Keratinocyte (primary cell): ENCODE measurements around the gene PID1. TPM values are rescaled to one million over a fixed set of nuclear protein-coding genes. Genes with fewer than 3 reads are reported as not detected.

Source experiments
- DNase-seq: peaks from one replicate; pipeline ENCODE4 v3.0.0-alpha.2; 2011; ENCODE audit warnings: low read depth, missing footprints, low spot score
- FAIRE-seq: peaks from 2 replicates; lab custom pipeline; 2011; peaks lifted over from hg19 to GRCh38; lab: Jason Lieb, UNC
- H2AFZ ChIP-seq: 2 replicates; pipeline ENCODE4 v1.6.0; 2012; ENCODE audit warnings: low read length, control low read depth, inconsistent platforms; ENCODE audit not compliant: control insufficient read depth
- H3K27ac ChIP-seq: 2 replicates; pipeline ENCODE4 v1.5.1; 2011; ENCODE audit warnings: low read length; ENCODE audit not compliant: control insufficient read depth, insufficient read depth
- H3K27me3 ChIP-seq: 3 replicates; pipeline ENCODE4 v1.6.0; 2011; ENCODE audit warnings: low read length; ENCODE audit not compliant: control insufficient read depth, insufficient read depth; ENCODE audit errors: extremely low read depth
- H3K36me3 ChIP-seq, 2 experiments: 2 replicates in 1 of 2; 3 replicates in 1 of 2; pipeline ENCODE4 v1.5.1; 2011; ENCODE audit warnings: low read length in 2 of 2, mild to moderate bottlenecking in 1 of 2; ENCODE audit not compliant: control insufficient read depth in 2 of 2, insufficient read depth in 2 of 2; ENCODE audit errors: extremely low read depth in 1 of 2
- H3K4me1 ChIP-seq: 3 replicates; pipeline ENCODE4 v1.5.1; 2011; ENCODE audit warnings: low read length; ENCODE audit not compliant: control insufficient read depth, insufficient read depth; ENCODE audit errors: extremely low read depth
- H3K4me2 ChIP-seq: 3 replicates; pipeline ENCODE4 v1.6.0; 2011; ENCODE audit warnings: low read depth, low read length; ENCODE audit not compliant: control insufficient read depth, insufficient read depth; ENCODE audit errors: extremely low read depth
- H3K4me3 ChIP-seq, 3 experiments: fragments of 200-600 bp in 1 of 3; sonication (generic) in 1 of 3; 2 replicates in 2 of 3; 3 replicates in 1 of 3; pipeline ENCODE4 v1.5.1; 2011 to 2016; ENCODE audit warnings: low read length in 3 of 3, mild to moderate bottlenecking in 3 of 3, control low read depth in 2 of 3, inconsistent platforms in 1 of 3, low read depth in 1 of 3, mixed read lengths in 1 of 3, mixed run types in 1 of 3, moderate library complexity in 1 of 3; ENCODE audit not compliant: control insufficient read depth in 2 of 3, insufficient read depth in 2 of 3; ENCODE audit errors: extremely low read depth in 1 of 3
- H3K79me2 ChIP-seq: 2 replicates; pipeline ENCODE4 v1.6.0; 2012; ENCODE audit warnings: low read length; ENCODE audit not compliant: control insufficient read depth, insufficient read depth
- H3K9ac ChIP-seq: 3 replicates; pipeline ENCODE4 v1.6.0; 2011; ENCODE audit warnings: low read length; ENCODE audit not compliant: control insufficient read depth, insufficient read depth; ENCODE audit errors: extremely low read depth
- H3K9me1 ChIP-seq: 3 replicates; pipeline ENCODE4 v1.6.0; 2011; ENCODE audit warnings: low read length; ENCODE audit not compliant: control insufficient read depth, insufficient read depth; ENCODE audit errors: extremely low read depth
- H3K9me3 ChIP-seq: 2 replicates; pipeline ENCODE4 v1.5.1; 2012; ENCODE audit warnings: low read depth, low read length; ENCODE audit not compliant: control insufficient read depth
- H4K20me1 ChIP-seq: 3 replicates; pipeline ENCODE4 v1.6.0; 2011; ENCODE audit warnings: low read length; ENCODE audit not compliant: control insufficient read depth, insufficient read depth; ENCODE audit errors: extremely low read depth
- CTCF ChIP-seq, 3 experiments: IDR thresholded peaks in 1 of 3; conservative IDR thresholded peaks in 1 of 3; optimal IDR thresholded peaks in 1 of 3; 2 replicates in 2 of 3; 3 replicates in 1 of 3; pipeline versions ENCODE3 to v1.5.1; 2011; ENCODE audit warnings: low read length in 3 of 3, mild to moderate bottlenecking in 3 of 3, moderate library complexity in 2 of 3, control low read depth in 1 of 3, inconsistent platforms in 1 of 3; ENCODE audit not compliant: insufficient read depth in 2 of 3; ENCODE audit errors: extremely low read depth in 1 of 3
- EZH2 ChIP-seq: IDR thresholded peaks from one replicate; pipeline ENCODE4 v1.6.1; 2012; ENCODE audit warnings: inconsistent platforms, mild to moderate bottlenecking, low read length, moderate library complexity
- dilution Hi-C: fragments of 300-500 bp; cut with MboI; formaldehyde crosslinking; loops from one replicate; pipeline ENCODE4 v1.7.0; 2020; ENCODE audit warnings: low sequenced_read_pairs; ENCODE audit not compliant: extremely low pct_ligation_motif_present
- polyA plus RNA-seq, 5 experiments: library from polyadenylated mRNA; depleted of rRNA in 3 of 5; stranded (reverse) in 3 of 5; stranded (forward) in 1 of 5; unstranded in 1 of 5; fragments of >200 nt; gene quantifications; 1 replicate in 1 of 5; 2 replicates in 3 of 5; 3 replicates in 1 of 5; pipeline versions ENCODE4 v1.2.1 to v1.2.3, GENCODE V29; 2011 to 2012; ENCODE audit warnings: missing spikeins in 2 of 5, low read depth in 1 of 5, low replicate concordance in 1 of 5

Gene PID1
- polyA plus RNA-seq, 1 donor (not counting 4 experiments of a cell fraction or from before 2014, with no cell fraction given), result 5.4 TPM

GRCh38 chr2:229152674-229153073, 118.4 kb downstream of the PID1 start:
- DNase-seq (no peak), FAIRE-seq (no peak)
- H3K27ac ChIP-seq, result no peak overlapping the region
- H3K9me3 ChIP-seq, result no peaks in the 10 kb centered on the region
- no peak for TF ChIP-seq CTCF (optimal IDR thresholded peaks at IDR 0.05 in 1 of 3, IDR thresholded peaks at IDR 0.05 in 1 of 3, conservative IDR thresholded peaks at IDR 0.05 in 1 of 3; ENCODE audit: extremely low read depth in 1 of 3, insufficient read depth in 2 of 3, low read length in 3 of 3)
- TF ChIP-seq EZH2, result no peak
- H3K9me1 ChIP-seq, result no peaks in the 10 kb centered on the region
- no peaks in the 10 kb centered on the region for H3K36me3 ChIP-seq
- no peak overlapping the region for H3K4me3 ChIP-seq
- H3K4me1 ChIP-seq, result no peaks in the 10 kb centered on the region
- H4K20me1 ChIP-seq, result no peaks in the 10 kb centered on the region
- no peak overlapping the region for H2AFZ ChIP-seq
- dilution Hi-C loops, result no loop called here
- H3K9ac ChIP-seq, result no peak overlapping the region
- no peaks in the 10 kb centered on the region for H3K79me2 ChIP-seq
- no peaks in the 10 kb centered on the region for H3K27me3 ChIP-seq
- H3K4me2 ChIP-seq, result no peak overlapping the region

GRCh38 chr2:229150317-229150716, 120.8 kb downstream of the PID1 start:
- Histone ChIP-seq H3K27ac (no peak overlapping the region), H3K4me1 (no peaks in the 10 kb centered on the region), H3K4me2 (no peak overlapping the region), H3K27me3 (no peaks in the 10 kb centered on the region), H3K9me1 (no peaks in the 10 kb centered on the region), H2AFZ (no peak overlapping the region), H3K9me3 (no peaks in the 10 kb centered on the region), H3K79me2 (no peaks in the 10 kb centered on the region), H3K4me3 (no peak overlapping the region), H4K20me1 (no peaks in the 10 kb centered on the region), H3K9ac (no peak overlapping the region), H3K36me3 (no peaks in the 10 kb centered on the region)
- FAIRE-seq, result no peak
- dilution Hi-C loops, result no loop called here
- TF ChIP-seq CTCF (optimal IDR thresholded peaks at IDR 0.05 in 1 of 3, IDR thresholded peaks at IDR 0.05 in 1 of 3, conservative IDR thresholded peaks at IDR 0.05 in 1 of 3; ENCODE audit: extremely low read depth in 1 of 3, insufficient read depth in 2 of 3, low read length in 3 of 3), result no peak
- no peak for TF ChIP-seq EZH2
- no peak for DNase-seq
